ENCODE measurements around the gene CYP2J2.

DNA sequence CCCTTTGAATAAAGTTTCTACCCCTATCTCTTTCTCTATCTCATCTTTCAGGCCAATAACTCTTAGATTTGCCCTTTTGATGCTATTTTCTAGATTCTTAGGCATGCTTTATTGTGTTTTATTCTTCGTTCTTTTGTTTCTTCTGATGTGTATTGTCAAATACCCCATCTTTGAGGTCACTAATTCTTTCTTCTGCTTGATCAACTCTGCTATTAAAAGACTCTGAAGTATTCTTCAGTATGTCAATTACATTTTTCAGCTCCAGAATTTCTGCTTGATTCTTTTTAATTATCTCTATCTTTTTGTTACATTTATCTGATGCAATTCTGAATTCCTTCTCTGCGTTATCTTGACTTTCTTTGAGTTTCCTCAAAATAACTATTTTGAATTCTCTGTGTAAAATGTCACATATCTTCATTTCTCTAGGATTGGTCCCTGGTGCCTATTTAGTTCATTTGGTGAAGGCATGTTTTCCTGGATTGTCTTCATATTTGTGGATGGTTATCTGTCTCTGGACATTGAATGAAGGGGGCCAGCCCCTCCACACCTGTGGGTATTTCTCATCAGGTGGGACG, 11.2 kb upstream of the CYP2J2 start:
- TF ChIP-seq POLR2A (IDR thresholded peaks at IDR 0.05; ENCODE audit: borderline replicate concordance, extremely low read depth, insufficient read depth, insufficient read length), result no peak
- TF ChIP-seq EZH2 (IDR thresholded peaks at IDR 0.05), result no peak
- TF ChIP-seq, protein P1, sequence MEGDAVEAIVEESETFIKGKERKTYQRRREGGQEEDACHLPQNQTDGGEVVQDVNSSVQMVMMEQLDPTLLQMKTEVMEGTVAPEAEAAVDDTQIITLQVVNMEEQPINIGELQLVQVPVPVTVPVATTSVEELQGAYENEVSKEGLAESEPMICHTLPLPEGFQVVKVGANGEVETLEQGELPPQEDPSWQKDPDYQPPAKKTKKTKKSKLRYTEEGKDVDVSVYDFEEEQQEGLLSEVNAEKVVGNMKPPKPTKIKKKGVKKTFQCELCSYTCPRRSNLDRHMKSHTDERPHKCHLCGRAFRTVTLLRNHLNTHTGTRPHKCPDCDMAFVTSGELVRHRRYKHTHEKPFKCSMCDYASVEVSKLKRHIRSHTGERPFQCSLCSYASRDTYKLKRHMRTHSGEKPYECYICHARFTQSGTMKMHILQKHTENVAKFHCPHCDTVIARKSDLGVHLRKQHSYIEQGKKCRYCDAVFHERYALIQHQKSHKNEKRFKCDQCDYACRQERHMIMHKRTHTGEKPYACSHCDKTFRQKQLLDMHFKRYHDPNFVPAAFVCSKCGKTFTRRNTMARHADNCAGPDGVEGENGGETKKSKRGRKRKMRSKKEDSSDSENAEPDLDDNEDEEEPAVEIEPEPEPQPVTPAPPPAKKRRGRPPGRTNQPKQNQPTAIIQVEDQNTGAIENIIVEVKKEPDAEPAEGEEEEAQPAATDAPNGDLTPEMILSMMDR (IDR thresholded peaks at IDR 0.05 in 2 of 3, conservative IDR thresholded peaks at IDR 0.05 in 1 of 3; ENCODE audit: borderline replicate concordance in 1 of 3, insufficient read depth in 1 of 3, low read depth in 2 of 3, low read length in 2 of 3), result no peak
- no peak for TF ChIP-seq POLR2AphosphoS5 (IDR thresholded peaks at IDR 0.05; ENCODE audit: low read depth, low read length)
- TF ChIP-seq, protein P2, sequence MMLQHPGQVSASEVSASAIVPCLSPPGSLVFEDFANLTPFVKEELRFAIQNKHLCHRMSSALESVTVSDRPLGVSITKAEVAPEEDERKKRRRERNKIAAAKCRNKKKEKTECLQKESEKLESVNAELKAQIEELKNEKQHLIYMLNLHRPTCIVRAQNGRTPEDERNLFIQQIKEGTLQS (IDR thresholded peaks at IDR 0.05), result no peak
- no peak for TF ChIP-seq SIN3A (IDR thresholded peaks at IDR 0.05; ENCODE audit: low read depth)
- no peak for TF ChIP-seq CEBPB (IDR thresholded peaks at IDR 0.05; ENCODE audit: low read depth)
- no peak for TF ChIP-seq ZFX (IDR thresholded peaks at IDR 0.05)
